ENCODE data around the gene SPRR2D.

DNA sequence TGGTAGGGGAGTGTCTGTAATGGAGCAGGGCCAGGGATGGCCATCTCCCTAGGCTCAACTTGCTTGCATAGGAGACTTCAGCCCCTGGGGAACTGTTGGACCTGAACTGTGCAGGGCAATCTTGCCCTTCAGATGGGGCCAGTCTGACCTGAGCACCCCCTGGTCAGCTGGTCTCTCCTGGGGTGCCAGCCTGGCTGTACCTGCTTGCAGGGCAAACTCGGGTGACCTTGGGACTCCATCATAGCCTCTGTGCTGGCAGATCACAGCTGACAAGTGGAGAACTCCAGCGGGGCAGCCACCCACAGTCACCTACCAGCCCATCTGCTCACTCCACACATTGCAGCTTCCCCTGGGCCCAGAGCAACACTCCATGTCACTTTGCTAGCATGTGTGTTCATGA lies 8.3 kb upstream of the SPRR2D start:
- TF ChIP-seq POLR2A (IDR thresholded peaks at IDR 0.05) (no peak), EP300 (IDR thresholded peaks at IDR 0.05) (no peak)
